CD8-positive, alpha-beta memory T cell (primary cell): ENCODE measurements around the gene PRSS33. TPM values are rescaled to one million over a fixed set of nuclear protein-coding genes. Genes with fewer than 3 reads are reported as not detected.

Source experiments
- CTCF ChIA-PET: fragments of 350-600 bp; sonication (Branson Sonifier 250); formaldehyde crosslinking; loops from one replicate; lab custom pipeline; 2021; ENCODE audit warnings: antibody characterized with exemption; lab: Charles Lee
- POLR2A ChIA-PET: fragments of 350-600 bp; sonication (Branson Sonifier 250); formaldehyde crosslinking; loops from one replicate; lab custom pipeline; 2021; ENCODE audit warnings: antibody characterized with exemption; lab: Charles Lee
- DNase-seq, 5 donors: peaks; one replicate each; pipeline versions ENCODE4 v3.0.0 to v3.0.0-alpha.2; 2020 to 2022; ENCODE audit warnings: mixed read lengths in 1 of 5
- H3K27ac ChIP-seq: one replicate; pipeline ENCODE4 v1.7.0; 2013; ENCODE audit warnings: low read depth, mild to moderate bottlenecking, low read length, moderate library complexity
- H3K27me3 ChIP-seq: 2 replicates; pipeline ENCODE4 v1.7.0; 2013; ENCODE audit warnings: low read length, mild to moderate bottlenecking; ENCODE audit not compliant: insufficient read depth, poor library complexity, severe bottlenecking
- H3K36me3 ChIP-seq: 2 replicates; pipeline ENCODE4 v1.7.0; 2013; ENCODE audit warnings: mild to moderate bottlenecking, low read length, moderate library complexity; ENCODE audit not compliant: insufficient read depth
- H3K4me1 ChIP-seq: 2 replicates; pipeline ENCODE4 v1.7.0; 2013; ENCODE audit warnings: mild to moderate bottlenecking, low read length, moderate library complexity; ENCODE audit not compliant: insufficient read depth
- H3K4me3 ChIP-seq: 2 replicates; pipeline ENCODE4 v1.7.0; 2013; ENCODE audit warnings: mild to moderate bottlenecking, low read length
- H3K9me3 ChIP-seq: 2 replicates; pipeline ENCODE4 v1.7.0; 2013; ENCODE audit warnings: mild to moderate bottlenecking, low read length
- H3K27ac Mint-ChIP-seq, 8 donors: one replicate each; pipeline ENCODE4 v1.8.0; 2020 to 2021; ENCODE audit warnings: mixed read lengths in 8 of 8, mild to moderate bottlenecking in 6 of 8, inconsistent platforms in 3 of 8, moderate library complexity in 3 of 8
- H3K27me3 Mint-ChIP-seq, 2 donors: one replicate each; pipeline ENCODE4 v1.8.0; 2020 to 2021; ENCODE audit warnings: mixed read lengths in 2 of 2, mild to moderate bottlenecking in 1 of 2, moderate library complexity in 1 of 2
- H3K36me3 Mint-ChIP-seq, 3 donors: one replicate each; pipeline ENCODE4 v1.8.0; 2020 to 2021; ENCODE audit warnings: mixed read lengths in 3 of 3, inconsistent platforms in 1 of 3, mild to moderate bottlenecking in 1 of 3
- H3K4me1 Mint-ChIP-seq, 3 donors: one replicate each; pipeline ENCODE4 v1.8.0; 2020 to 2021; ENCODE audit warnings: mixed read lengths in 3 of 3, inconsistent platforms in 1 of 3, mild to moderate bottlenecking in 1 of 3
- H3K4me3 Mint-ChIP-seq, 7 donors: one replicate each; pipeline ENCODE4 v1.8.0; 2020 to 2021; ENCODE audit warnings: mixed read lengths in 7 of 7, mild to moderate bottlenecking in 6 of 7, moderate library complexity in 4 of 7, inconsistent platforms in 2 of 7
- H3K9me3 Mint-ChIP-seq, 5 donors: one replicate each; pipeline ENCODE4 v1.8.0; 2020 to 2022; ENCODE audit warnings: mixed read lengths in 5 of 5, mild to moderate bottlenecking in 3 of 5, moderate library complexity in 2 of 5, inconsistent platforms in 1 of 5
- polyA plus RNA-seq: library from polyadenylated mRNA; unstranded; fragments of 300-500 nt; fragmentation: Illumina TruSeq; gene quantifications from one replicate; pipeline ENCODE4 v1.2.3, GENCODE V29; 2021
- total RNA-seq, 2 experiments: library from RNA; stranded (reverse); gene quantifications; one replicate each; pipeline ENCODE4 v1.2.3, GENCODE V29; 2021

PRSS33 gene
- total and polyA plus RNA-seq, 3 experiments from 2014 or later: 0.15 to 0.22 TPM; not detected in 1

GRCh38 chr16:2742323-2743006 is 44.9 kb downstream of the PRSS33 start:
- H3K36me3 Mint-ChIP-seq: no peaks in the 10 kb centered on the region
- no peak for DNase-seq
- no peak overlapping the region for H3K4me3 Mint-ChIP-seq
- H3K9me3 Mint-ChIP-seq: no peaks in the 10 kb centered on the region
- ChIA-PET CTCF (no interaction called here), POLR2A (no interaction called here)
- peak overlapping the region in 1 of 8 donors; percentile 11 for H3K27ac Mint-ChIP-seq
- no peaks in the 10 kb centered on the region for H3K4me1 Mint-ChIP-seq
- no peaks in the 10 kb centered on the region for H3K36me3 ChIP-seq
- H3K27ac ChIP-seq: no peak overlapping the region
- H3K9me3 ChIP-seq: no peaks in the 10 kb centered on the region
- H3K4me1 ChIP-seq: no peaks in the 10 kb centered on the region
- no peaks in the 10 kb centered on the region for H3K27me3 ChIP-seq
- no peak overlapping the region for H3K4me3 ChIP-seq
- H3K27me3 Mint-ChIP-seq: peaks cover 0 to 6% of the 10 kb centered on the region in 2 donors

GRCh38 chr16:2741168-2741567 is 46.2 kb downstream of the PRSS33 start:
- DNase-seq: no peak
- peaks cover 4 to 7% of the 10 kb centered on the region in 2 donors for H3K27me3 Mint-ChIP-seq
- CTCF ChIA-PET: interaction anchor here (1.1 kb wide), 1 partner anchor 128 kb away, joined by 3 read pairs; no protein-coding TSS in a partner anchor
- Histone ChIP-seq H3K4me3 (no peak overlapping the region), H3K27me3 (no peaks in the 10 kb centered on the region), H3K4me1 (no peaks in the 10 kb centered on the region), H3K27ac (no peak overlapping the region), H3K9me3 (no peaks in the 10 kb centered on the region), H3K36me3 (no peaks in the 10 kb centered on the region)
- no peaks in the 10 kb centered on the region for H3K36me3 Mint-ChIP-seq
- no peaks in the 10 kb centered on the region for H3K4me1 Mint-ChIP-seq
- H3K4me3 Mint-ChIP-seq: peak overlapping the region in 1 of 7 donors; percentile 24
- H3K9me3 Mint-ChIP-seq: no peaks in the 10 kb centered on the region
- H3K27ac Mint-ChIP-seq: peak overlapping the region in 1 of 8 donors; percentile 57
- POLR2A ChIA-PET: no interaction called here

GRCh38 chr16:2740476-2740875 is 46.9 kb downstream of the PRSS33 start:
- Histone ChIP-seq H3K27ac (no peak overlapping the region), H3K4me3 (no peak overlapping the region), H3K27me3 (no peaks in the 10 kb centered on the region), H3K4me1 (no peaks in the 10 kb centered on the region), H3K9me3 (no peaks in the 10 kb centered on the region), H3K36me3 (no peaks in the 10 kb centered on the region)
- H3K27ac Mint-ChIP-seq: no peak overlapping the region
- no peaks in the 10 kb centered on the region for H3K4me1 Mint-ChIP-seq
- CTCF ChIA-PET: interaction anchor here (1.1 to 1.6 kb wide), 2 partner anchors 10 to 128 kb away, joined by 3 to 4 read pairs; no protein-coding TSS in a partner anchor
- H3K9me3 Mint-ChIP-seq: no peaks in the 10 kb centered on the region
- DNase-seq: no peak
- peaks cover 4 to 6% of the 10 kb centered on the region in 2 donors for H3K27me3 Mint-ChIP-seq
- H3K4me3 Mint-ChIP-seq: peak overlapping the region in 1 of 7 donors; percentile 45
- no peaks in the 10 kb centered on the region for H3K36me3 Mint-ChIP-seq
- POLR2A ChIA-PET: no interaction called here

GRCh38 chr16:2739625-2740430 is 47.5 kb downstream of the PRSS33 start:
- POLR2A ChIA-PET: no interaction called here

GRCh38 chr16:2738615-2739014 is 48.7 kb downstream of the PRSS33 start:
- H3K4me3 ChIP-seq: no peak overlapping the region
- ChIA-PET CTCF (no interaction called here), POLR2A (no interaction called here)
- H3K9me3 Mint-ChIP-seq: no peaks in the 10 kb centered on the region
- no peaks in the 10 kb centered on the region for H3K4me1 Mint-ChIP-seq
- H3K36me3 ChIP-seq: no peaks in the 10 kb centered on the region
- H3K27me3 Mint-ChIP-seq: peaks cover 6 to 8% of the 10 kb centered on the region in 2 donors
- no peak overlapping the region for H3K27ac ChIP-seq
- no peaks in the 10 kb centered on the region for H3K36me3 Mint-ChIP-seq
- no peak overlapping the region for H3K4me3 Mint-ChIP-seq
- no peaks in the 10 kb centered on the region for H3K27me3 ChIP-seq
- H3K9me3 ChIP-seq: no peaks in the 10 kb centered on the region
- H3K4me1 ChIP-seq: no peaks in the 10 kb centered on the region
- no peak for DNase-seq
- H3K27ac Mint-ChIP-seq: no peak overlapping the region

More at GRCh38 chr16:2739625-2740430, 47.5 kb downstream of the PRSS33 start:
- Histone ChIP-seq H3K9me3 (no peaks in the 10 kb centered on the region), H3K4me1 (no peaks in the 10 kb centered on the region), H3K4me3 (no peak overlapping the region), H3K27me3 (no peaks in the 10 kb centered on the region), H3K27ac (no peak overlapping the region), H3K36me3 (no peaks in the 10 kb centered on the region)
- peaks cover 6% of the 10 kb centered on the region in 2 donors for H3K27me3 Mint-ChIP-seq
- CTCF ChIA-PET: interaction anchor here (1.1 to 1.6 kb wide), 2 partner anchors 11 to 129 kb away, joined by 3 to 4 read pairs; no protein-coding TSS in a partner anchor
- H3K4me1 Mint-ChIP-seq: no peaks in the 10 kb centered on the region
- no peak overlapping the region for H3K27ac Mint-ChIP-seq
- peak overlapping the region in 1 of 7 donors; percentile 45 for H3K4me3 Mint-ChIP-seq
- H3K36me3 Mint-ChIP-seq: no peaks in the 10 kb centered on the region
- no peak for DNase-seq
- H3K9me3 Mint-ChIP-seq: no peaks in the 10 kb centered on the region

GRCh38 chr16:2737895-2738418 is 49.4 kb downstream of the PRSS33 start:
- Histone ChIP-seq H3K27me3 (no peaks in the 10 kb centered on the region), H3K4me3 (no peak overlapping the region), H3K4me1 (no peaks in the 10 kb centered on the region), H3K36me3 (no peaks in the 10 kb centered on the region), H3K9me3 (no peaks in the 10 kb centered on the region), H3K27ac (no peak overlapping the region)
- H3K9me3 Mint-ChIP-seq: no peaks in the 10 kb centered on the region
- ChIA-PET CTCF (no interaction called here), POLR2A (no interaction called here)
- H3K36me3 Mint-ChIP-seq: no peaks in the 10 kb centered on the region
- DNase-seq: no peak
- peaks cover 6 to 8% of the 10 kb centered on the region in 2 donors for H3K27me3 Mint-ChIP-seq
- H3K4me3 Mint-ChIP-seq: no peak overlapping the region
- no peaks in the 10 kb centered on the region for H3K4me1 Mint-ChIP-seq
- no peak overlapping the region for H3K27ac Mint-ChIP-seq

- H3K9me3 ChIP-seq: no peaks in the 10 kb centered on the region
- no peaks in the 10 kb centered on the region for H3K36me3 Mint-ChIP-seq
- H3K9me3 Mint-ChIP-seq: no peaks in the 10 kb centered on the region
- no peak overlapping the region for H3K4me3 ChIP-seq
- H3K36me3 ChIP-seq: no peaks in the 10 kb centered on the region
- H3K4me3 Mint-ChIP-seq: no peak overlapping the region
- H3K27ac Mint-ChIP-seq: no peak overlapping the region
- no peaks in the 10 kb centered on the region for H3K27me3 ChIP-seq
- no peak overlapping the region for H3K27ac ChIP-seq
- DNase-seq: no peak
- no peaks in the 10 kb centered on the region for H3K4me1 Mint-ChIP-seq
- peaks cover 6 to 8% of the 10 kb centered on the region in 2 donors for H3K27me3 Mint-ChIP-seq
- ChIA-PET POLR2A (no interaction called here), CTCF (no interaction called here)
- no peaks in the 10 kb centered on the region for H3K4me1 ChIP-seq
Measured at GRCh38 chr16:2737238-2737605, 50.1 kb downstream of the PRSS33 start.
